CD4-positive, alpha-beta T cell treated with Interleukin-1 beta for 1 hour (primary cell): Measurements from ENCODE around the gene ATAT1.
A peak's percentile ranks its signal among the peaks of the same experiment; 100 is the strongest.

Experiments used
- DNase-seq, 2 donors: peaks; one replicate each; pipeline ENCODE4 v3.0.0-alpha.2; 2020 to 2022

ATAT1 gene

DNA sequence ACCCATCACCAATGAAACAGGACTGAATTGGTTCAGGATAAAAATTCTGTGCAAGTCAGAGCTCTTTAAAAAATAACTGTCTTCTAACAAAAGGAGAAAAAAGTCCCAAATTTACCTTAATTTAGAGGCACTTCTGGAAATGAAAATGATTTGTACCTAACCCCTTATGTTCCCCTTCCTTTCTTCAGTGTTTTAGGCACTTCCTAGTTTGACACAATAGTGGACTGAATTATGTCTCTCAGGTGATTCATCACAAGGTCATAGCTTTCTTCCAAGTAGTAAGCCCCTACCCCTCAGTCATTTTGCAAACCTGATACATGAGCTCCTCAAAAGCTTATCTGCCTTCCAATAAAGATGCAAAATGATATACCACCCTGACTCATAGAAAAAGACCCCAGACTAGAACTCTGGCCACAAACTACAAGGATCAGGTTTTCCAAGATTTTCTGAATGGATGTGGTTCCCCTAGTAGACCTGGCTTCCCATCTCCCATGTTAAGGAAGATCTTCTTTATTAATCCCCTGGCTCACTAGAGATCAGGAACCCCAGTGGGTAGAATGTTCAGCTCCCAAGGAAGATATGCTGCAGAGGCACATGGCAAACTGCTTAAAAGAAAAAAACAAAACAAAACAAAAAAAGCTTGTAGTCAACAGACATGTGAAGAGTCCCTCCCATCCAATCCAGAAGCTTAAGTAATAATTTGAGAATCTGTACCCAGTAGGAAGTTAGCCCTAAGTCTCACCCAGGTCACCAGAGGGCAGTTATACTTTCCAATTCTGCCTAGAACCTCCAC, 13.2 kb upstream of the ATAT1 start:
- DNase-seq, result peak in 1 of 2 donors; percentile 25

GRCh38 chr6:30614044-30614842, 12.4 kb upstream of the ATAT1 start:
- no peak for DNase-seq

- peak; percentile 94 to 96 for DNase-seq
Measured at GRCh38 chr6:30614843-30615218, 11.8 kb upstream of the ATAT1 start.

- DNase-seq, result peak; percentile 51 to 69
Measured at GRCh38 chr6:30615219-30615957, 11.3 kb upstream of the ATAT1 start.

DNA sequence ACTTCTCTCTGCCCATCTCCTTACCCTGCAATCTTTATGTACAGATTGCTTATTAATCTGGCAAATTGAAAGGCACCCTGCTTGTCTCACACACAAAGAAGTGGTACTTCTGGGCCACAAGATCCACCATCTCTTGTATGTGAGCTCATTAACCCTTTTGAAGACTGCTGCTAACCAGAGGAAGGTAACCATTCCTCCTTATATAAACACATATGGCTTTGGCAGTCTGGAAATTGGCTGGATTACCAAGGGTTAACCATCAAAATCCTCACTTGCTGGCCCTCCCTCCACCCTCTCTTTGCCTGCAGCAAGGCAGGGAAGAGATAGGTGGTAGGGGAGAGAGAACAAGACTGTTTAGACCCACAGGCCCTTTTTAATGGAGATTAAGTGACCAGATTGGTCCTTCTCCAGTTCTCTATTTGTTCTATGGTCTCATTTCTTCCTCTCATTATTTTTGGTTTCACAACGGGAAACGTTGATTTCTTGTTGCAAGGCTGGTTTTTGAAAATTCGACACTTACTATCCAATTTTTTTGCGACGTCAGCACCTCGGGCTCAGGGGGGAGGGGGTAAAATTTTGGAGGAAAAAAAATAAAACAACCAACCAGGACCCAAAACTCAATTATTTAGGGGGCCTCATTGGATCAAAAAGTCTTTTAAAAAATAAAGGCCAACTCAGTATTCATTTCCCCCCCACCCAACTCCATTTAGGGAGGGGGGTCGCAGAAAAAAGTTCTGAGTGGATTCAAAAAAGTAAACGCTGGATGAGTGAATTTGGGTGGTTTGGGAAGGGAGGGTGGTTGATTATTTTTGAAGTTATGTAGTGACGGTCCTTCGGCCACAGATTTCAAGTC, 10.5 kb upstream of the ATAT1 start:
- peak; percentile 58 to 73 for DNase-seq

GRCh38 chr6:30616811-30617564, 9.7 kb upstream of the ATAT1 start, which contains the start of gene PPP1R10:
TSS of gene PPP1R10 (minus strand) at chr6:30617243. CDS start at chr6:30609944, 7,299 bp downstream.
- DNase-seq, result peak; percentile 100

- peak; percentile 99 for DNase-seq
Measured at GRCh38 chr6:30617565-30618269, 9.0 kb upstream of the ATAT1 start, which contains the start of gene MRPS18B. TSS of gene MRPS18B (plus strand) at chr6:30617840. CDS start at chr6:30617866, 26 bp downstream.

DNA sequence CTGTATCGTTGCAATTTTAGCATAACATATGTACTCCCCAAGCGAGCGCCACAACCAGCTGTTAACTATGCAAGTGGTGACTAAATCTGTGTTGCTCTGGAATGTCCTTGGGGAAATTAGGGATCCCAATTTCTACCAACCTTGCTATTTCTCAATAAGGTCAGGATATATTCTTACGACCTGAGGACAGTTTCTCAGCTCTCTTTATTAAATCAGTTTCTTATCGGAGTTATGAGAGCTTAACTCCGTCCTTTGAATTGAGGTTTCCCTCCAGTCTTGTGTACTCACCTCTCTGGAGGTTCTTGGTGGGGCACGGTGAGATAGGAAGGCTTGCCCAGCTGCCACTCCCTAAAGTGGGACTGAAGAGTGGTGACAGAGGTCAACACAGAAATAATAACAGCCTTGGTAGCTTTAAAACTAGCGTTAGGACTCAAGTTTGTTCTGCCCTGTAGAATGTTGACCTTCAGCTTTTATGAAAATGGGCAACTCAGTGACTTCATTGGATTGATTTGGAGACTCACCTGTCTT, 8.3 kb upstream of the ATAT1 start:
- no peak for DNase-seq

- DNase-seq, result no peak
Measured at GRCh38 chr6:30619561-30619960, 7.1 kb upstream of the ATAT1 start.

DNA sequence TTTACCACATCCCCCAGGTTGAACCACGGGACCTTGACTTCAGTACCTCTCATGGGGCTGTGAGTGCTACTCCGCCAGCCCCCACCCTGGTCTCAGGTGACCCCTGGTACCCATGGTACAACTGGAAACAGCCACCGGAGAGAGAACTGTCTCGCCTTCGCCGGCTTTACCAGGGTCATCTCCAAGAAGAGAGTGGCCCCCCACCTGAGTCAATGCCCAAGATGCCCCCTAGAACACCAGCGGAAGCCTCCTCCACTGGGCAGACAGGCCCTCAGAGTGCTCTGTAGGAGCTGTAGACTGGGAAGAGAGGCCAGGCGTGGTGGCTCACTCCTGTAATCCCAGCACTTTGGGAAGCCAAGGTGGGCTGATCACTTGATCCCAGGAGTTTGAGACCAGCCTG, 1.2 kb upstream of the ATAT1 start:
- DNase-seq, result no peak

- DNase-seq, result no peak
Measured at GRCh38 chr6:30635834-30636233, 9.2 kb downstream of the ATAT1 start.

DNA sequence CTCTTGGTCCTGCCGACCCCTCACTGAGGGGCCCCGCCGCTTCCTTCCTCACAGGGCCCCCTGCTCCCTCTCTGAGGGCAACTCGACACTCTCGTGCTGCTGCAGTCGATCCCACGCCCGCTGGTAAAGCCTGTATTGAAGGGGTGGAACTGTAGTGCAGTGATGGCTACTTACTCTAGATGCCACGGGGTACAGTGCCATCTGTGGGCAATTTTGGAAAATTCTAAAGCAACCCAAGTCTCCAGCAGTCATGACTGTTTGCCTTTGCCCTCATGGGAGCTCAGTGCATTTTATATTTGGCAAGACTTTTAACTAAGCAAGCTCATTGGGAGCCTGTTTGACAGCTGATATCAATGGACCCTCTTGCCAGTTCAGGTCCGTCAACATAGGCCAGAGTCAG, 13.8 kb downstream of the ATAT1 start:
- peak in 1 of 2 donors; percentile 8 for DNase-seq

DNA sequence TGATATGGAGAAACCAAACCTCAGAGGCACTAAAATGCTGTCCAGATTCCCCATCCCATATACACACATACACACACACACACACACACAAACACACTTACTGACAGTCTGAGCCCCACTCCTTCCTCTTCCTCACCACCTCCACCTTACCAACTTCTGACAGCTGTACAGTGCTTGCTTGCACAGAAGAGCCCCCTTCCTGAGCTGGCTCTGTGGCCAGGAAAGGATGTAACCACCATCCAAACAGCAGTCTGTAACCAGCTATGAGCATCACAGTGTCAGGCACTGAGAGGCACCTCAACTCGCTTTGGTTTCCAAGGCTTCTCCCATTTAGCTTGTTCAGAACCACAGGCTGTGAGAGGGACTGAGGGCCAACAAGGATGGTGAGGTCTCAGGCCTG, 14.4 kb downstream of the ATAT1 start:
- DNase-seq, result no peak

DNA sequence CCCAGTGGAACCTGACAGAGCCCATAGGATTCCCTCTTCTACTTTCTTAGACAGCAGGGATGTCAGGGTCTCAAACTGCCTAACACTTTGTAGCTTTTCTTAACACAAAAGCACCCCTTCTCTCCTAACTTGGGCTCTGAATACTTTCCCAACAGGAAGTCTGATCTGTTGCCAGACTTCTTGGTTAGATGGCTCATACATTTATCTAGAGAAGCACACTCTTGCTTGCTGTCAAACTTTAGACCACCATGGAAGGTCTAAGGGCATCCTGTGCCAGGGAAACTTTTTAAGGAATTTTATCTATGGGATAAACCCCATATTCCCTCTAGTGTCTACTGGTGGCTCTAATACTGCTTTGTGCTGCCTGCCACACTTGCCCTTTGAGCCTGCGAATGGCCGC, 17.0 kb downstream of the ATAT1 start:
- DNase-seq, result no peak

DNA sequence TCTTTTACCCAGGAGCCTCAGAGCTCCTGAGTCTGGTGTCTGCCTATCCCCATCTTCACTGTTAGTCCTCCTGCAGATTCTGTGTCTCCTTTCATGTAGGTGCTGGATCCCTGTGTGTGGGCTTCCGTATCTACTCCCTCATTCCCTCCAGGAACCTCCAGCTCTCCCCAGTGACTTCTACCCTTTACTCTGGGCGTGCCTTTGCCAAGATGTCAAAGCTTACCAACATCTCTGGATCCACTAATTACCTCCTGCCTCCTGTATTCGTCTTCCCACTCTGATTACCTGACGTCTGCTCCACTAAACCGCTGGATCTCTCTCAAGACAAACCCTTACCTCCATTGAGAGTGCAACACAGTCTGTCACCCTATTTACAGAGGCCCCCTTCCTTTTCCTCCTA, 18.1 kb downstream of the ATAT1 start:
- no peak for DNase-seq

DNA sequence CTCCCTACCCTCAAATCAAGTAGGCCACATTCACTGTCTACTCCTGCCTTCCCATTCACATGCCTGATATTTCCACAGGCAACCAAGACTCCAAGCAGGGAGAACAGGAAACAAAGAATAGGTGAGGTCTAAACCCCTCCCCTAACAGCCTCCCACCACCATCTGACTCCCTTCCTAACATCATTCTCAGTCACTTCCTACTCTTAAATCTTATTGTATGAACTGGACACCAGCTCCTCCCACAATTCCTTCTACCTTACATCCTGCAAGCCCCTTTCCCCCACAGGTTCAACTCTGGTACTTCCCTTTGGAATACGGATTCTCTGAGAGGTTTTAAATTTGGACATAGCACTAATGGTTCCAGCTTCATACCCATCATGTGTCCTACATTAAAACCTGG, 19.3 kb downstream of the ATAT1 start:
- no peak for DNase-seq

GRCh38 chr6:30646450-30647241, 20.0 kb downstream of the ATAT1 start, which contains the start of gene C6orf136:
TSS of gene C6orf136 (plus strand) at chr6:30647133. CDS start at chr6:30647232, 99 bp downstream.
- peak; percentile 95 to 97 for DNase-seq

DNA sequence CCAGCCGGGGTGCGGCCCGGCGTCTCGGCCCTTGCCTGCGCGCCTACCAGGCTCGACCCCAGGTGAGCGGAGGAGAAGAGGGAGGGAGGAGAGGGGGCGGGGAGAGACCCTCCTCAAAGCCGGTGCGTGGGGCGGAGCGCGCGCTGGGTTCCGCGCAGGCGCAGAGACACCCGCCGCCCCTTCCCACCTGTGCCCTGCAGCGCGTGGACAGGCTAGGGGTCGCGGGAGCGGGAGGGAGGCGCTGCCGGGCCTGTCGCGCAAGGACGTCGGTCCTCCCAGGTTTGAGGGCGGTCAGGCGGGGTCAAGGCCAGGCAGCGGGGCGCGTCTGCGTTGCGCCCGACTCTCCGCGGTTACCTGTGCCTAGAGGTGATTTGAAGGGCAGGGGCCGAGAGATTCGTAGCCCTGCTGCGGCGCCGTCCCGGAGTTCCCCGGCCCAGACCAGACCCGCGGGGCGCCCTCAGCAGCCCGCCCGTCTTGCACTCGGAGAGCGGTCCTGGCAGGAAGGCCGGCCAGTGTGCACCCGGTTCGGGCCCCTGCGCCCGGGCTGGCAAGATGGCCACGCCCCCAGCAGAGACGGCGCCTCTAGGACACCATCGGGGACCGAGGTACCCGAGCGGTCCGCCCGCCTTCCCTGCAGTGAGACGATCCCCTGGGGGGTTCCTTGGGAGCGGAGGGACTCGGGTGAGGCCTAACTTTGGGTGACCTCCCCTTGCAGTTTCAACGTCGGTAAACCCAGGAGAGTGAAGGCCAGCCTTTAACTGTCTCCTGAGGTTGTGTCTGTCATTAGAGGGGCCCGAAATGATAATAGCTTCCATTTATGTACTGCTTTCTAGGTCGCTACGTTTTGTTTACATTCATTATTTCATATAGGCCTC, 20.8 kb downstream of the ATAT1 start:
- DNase-seq, result peak; percentile 75 to 77

DNA sequence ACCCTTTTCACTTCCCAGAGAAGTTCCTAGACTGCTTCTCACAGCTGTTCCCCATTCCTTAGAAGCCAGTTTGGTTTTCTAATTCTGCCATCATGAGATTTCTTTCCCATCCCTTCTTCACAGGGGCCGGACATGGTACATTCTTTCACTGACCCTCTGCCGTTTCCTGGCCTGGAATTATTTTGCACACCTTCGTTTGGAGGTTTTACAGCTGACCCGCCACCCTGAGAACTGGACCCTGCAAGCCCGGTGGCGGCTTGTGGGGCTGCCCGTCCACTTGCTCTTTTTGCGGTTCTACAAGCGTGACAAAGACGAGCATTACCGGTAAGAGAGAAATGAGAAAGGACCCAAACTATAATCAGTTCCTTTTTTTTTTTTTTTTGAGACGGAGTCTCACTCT, 24.5 kb downstream of the ATAT1 start:
- no peak for DNase-seq
